Measurements from ENCODE around the gene CBX8.

The CBX8 gene

GRCh38 chr17:79835470-79835899, 38.6 kb upstream of the CBX8 start:
- no peak for DNase-seq (ENCODE audit: low spot score)

- no peak for DNase-seq (ENCODE audit: low spot score)
Measured at GRCh38 chr17:79834565-79835469, 37.9 kb upstream of the CBX8 start.

GRCh38 chr17:79833744-79834564, 37.1 kb upstream of the CBX8 start:
- DNase-seq (ENCODE audit: low spot score) = no peak

GRCh38 chr17:79833110-79833450, 36.2 kb upstream of the CBX8 start:
- no peak for DNase-seq (ENCODE audit: low spot score)

- no peak for DNase-seq (ENCODE audit: low spot score)
Measured at GRCh38 chr17:79832218-79833109, 35.6 kb upstream of the CBX8 start.

- no peak for DNase-seq (ENCODE audit: low spot score)
Measured at GRCh38 chr17:79831265-79832217, 34.7 kb upstream of the CBX8 start.

GRCh38 chr17:79830763-79831264, 33.9 kb upstream of the CBX8 start:
- no peak for DNase-seq (ENCODE audit: low spot score)

GRCh38 chr17:79830303-79830702, 33.4 kb upstream of the CBX8 start:
- no peak for DNase-seq (ENCODE audit: low spot score)

- no peak for DNase-seq (ENCODE audit: low spot score)
Measured at GRCh38 chr17:79829457-79829856, 32.6 kb upstream of the CBX8 start.

- no peak for DNase-seq (ENCODE audit: low spot score)
Measured at GRCh38 chr17:79829004-79829403, 32.1 kb upstream of the CBX8 start.

GRCh38 chr17:79826841-79827578, 30.1 kb upstream of the CBX8 start:
- no peak for DNase-seq (ENCODE audit: low spot score)

GRCh38 chr17:79826204-79826680, 29.4 kb upstream of the CBX8 start:
- DNase-seq (ENCODE audit: low spot score) = no peak

- no peak for DNase-seq (ENCODE audit: low spot score)
Measured at GRCh38 chr17:79825580-79825921, 28.7 kb upstream of the CBX8 start.

- DNase-seq (ENCODE audit: low spot score) = no peak
Measured at GRCh38 chr17:79824893-79825579, 28.2 kb upstream of the CBX8 start.

- no peak for DNase-seq (ENCODE audit: low spot score)
Measured at GRCh38 chr17:79824234-79824633, 27.4 kb upstream of the CBX8 start.

GRCh38 chr17:79822583-79823124, 25.8 kb upstream of the CBX8 start:
- DNase-seq (ENCODE audit: low spot score) = no peak

GRCh38 chr17:79821331-79822095, 24.6 kb upstream of the CBX8 start:
- DNase-seq (ENCODE audit: low spot score) = no peak

GRCh38 chr17:79820959-79821330, 24.1 kb upstream of the CBX8 start:
- no peak for DNase-seq (ENCODE audit: low spot score)

Measured in AG20443 (cell line).